GM19455 (cell line): Measurements from ENCODE around the gene FUT7.

Experiments used
- ATAC-seq: cut with Tn5 transposase; IDR thresholded peaks from one replicate; pipeline ENCODE4 v1.9.1; 2021; ENCODE audit not compliant: unreplicated experiment

FUT7 gene

GRCh38 chr9:137050570-137050969 is 18.7 kb upstream of the FUT7 start:
- no peak for ATAC-seq

- ATAC-seq = no peak
Observed at GRCh38 chr9:137049544-137050449, 17.9 kb upstream of the FUT7 start.

GRCh38 chr9:137048655-137049543 is 17.0 kb upstream of the FUT7 start:
- ATAC-seq = no peak

GRCh38 chr9:137046088-137046787 is 14.3 kb upstream of the FUT7 start, which contains the start of gene NPDC1:
TSS of gene NPDC1 (minus strand) at chr9:137046177. CDS start at chr9:137045989, 188 bp downstream.
- no peak for ATAC-seq

- ATAC-seq = no peak
Observed at GRCh38 chr9:137045294-137046087, 13.6 kb upstream of the FUT7 start.

- ATAC-seq = no peak
Observed at GRCh38 chr9:137044502-137045177, 12.8 kb upstream of the FUT7 start.

GRCh38 chr9:137044037-137044436 is 12.1 kb upstream of the FUT7 start:
- ATAC-seq = no peak

- ATAC-seq = no peak
Observed at GRCh38 chr9:137042751-137043727, 11.2 kb upstream of the FUT7 start.

- no peak for ATAC-seq
Observed at GRCh38 chr9:137041124-137041523, 9.2 kb upstream of the FUT7 start.

- ATAC-seq = no peak
Observed at GRCh38 chr9:137040568-137040967, 8.7 kb upstream of the FUT7 start.

- ATAC-seq = no peak
Observed at GRCh38 chr9:137039611-137040366, 7.9 kb upstream of the FUT7 start.

GRCh38 chr9:137038916-137039315 is 7.0 kb upstream of the FUT7 start:
- no peak for ATAC-seq

- ATAC-seq = no peak
Observed at GRCh38 chr9:137037483-137037882, 5.6 kb upstream of the FUT7 start.

GRCh38 chr9:137037035-137037434 is 5.1 kb upstream of the FUT7 start:
- ATAC-seq = no peak

- ATAC-seq = no peak
Observed at GRCh38 chr9:137035937-137036336, 4.0 kb upstream of the FUT7 start.

GRCh38 chr9:137035507-137035834 is 3.6 kb upstream of the FUT7 start:
- no peak for ATAC-seq

GRCh38 chr9:137034709-137035506 is 3.0 kb upstream of the FUT7 start:
- no peak for ATAC-seq
